GM12878 (cell line): ENCODE measurements around the gene FAM83G. TPM values are rescaled to one million over a fixed set of nuclear protein-coding genes. Genes with fewer than 3 reads are reported as not detected.

ENCODE experiments used
- ATAC-seq: fragments of 200-7000 bp; cut with Tn5 transposase; 3 replicates; pipeline ENCODE4 v1.9.1; 2020; ENCODE audit warnings: mild to moderate bottlenecking, moderate library complexity
- BruUV-seq: library from RNA; stranded (reverse); fragments of 400-500 nt; replicated peaks from 2 replicates; lab custom pipeline; 2021; lab: Mats Ljungman, UMichigan
- CTCF ChIA-PET: fragments of 300-600 bp; sonication (Branson Sonifier 250); formaldehyde crosslinking; extraction: SDS; loops from one replicate; lab custom pipeline; 2021; ENCODE audit warnings: inconsistent platforms; lab: Yijun Ruan, JAX
- POLR2A ChIA-PET: fragments of 350-600 bp; formaldehyde crosslinking; extraction: SDS; loops from one replicate; lab custom pipeline; 2021; ENCODE audit warnings: inconsistent platforms; lab: Charles Lee
- RAD21 ChIA-PET: fragments of 300-600 bp; sonication (Branson Sonifier 250); formaldehyde crosslinking; loops from one replicate; lab custom pipeline; 2023; ENCODE audit warnings: antibody characterized with exemption; ENCODE audit not compliant: unreplicated experiment; lab: Charles Lee
- SMC1A ChIA-PET: fragments of 300-600 bp; sonication (Branson Sonifier 250); formaldehyde crosslinking; loops from one replicate; lab custom pipeline; 2023; ENCODE audit not compliant: unreplicated experiment, uncharacterized antibody; lab: Charles Lee
- DNase-seq: peaks from one replicate; pipeline ENCODE4 v3.0.0-alpha.2; 2011; ENCODE audit warnings: low read depth, low spot score
- FAIRE-seq: peaks from 3 replicates; lab custom pipeline; 2011; peaks lifted over from hg19 to GRCh38; lab: Jason Lieb, UNC
- H2AFZ ChIP-seq: 2 replicates; pipeline ENCODE4 v1.6.0; 2011; ENCODE audit warnings: low read depth, low read length, control low read depth; ENCODE audit not compliant: control insufficient read depth
- H3K27ac ChIP-seq: 2 replicates; pipeline ENCODE4 v1.5.1; 2011; ENCODE audit warnings: control low read depth; ENCODE audit not compliant: control insufficient read depth, insufficient read depth
- H3K27me3 ChIP-seq, 2 experiments: replicated peaks in 1 of 2; 2 replicates each; pipeline versions ENCODE4 v1.6.0 to v1.6.1; 2011; ENCODE audit warnings: low read length in 1 of 2; ENCODE audit not compliant: control insufficient read depth in 2 of 2, insufficient read depth in 2 of 2
- H3K36me3 ChIP-seq, 2 experiments: 2 replicates each; pipeline ENCODE4 v1.5.1; 2011; ENCODE audit warnings: low read length in 1 of 2; ENCODE audit not compliant: control insufficient read depth in 2 of 2, insufficient read depth in 2 of 2
- H3K4me1 ChIP-seq: 2 replicates; pipeline ENCODE4 v1.6.1; 2011; ENCODE audit warnings: mild to moderate bottlenecking, low read length, moderate library complexity, mixed read lengths; ENCODE audit not compliant: control insufficient read depth, insufficient read depth
- H3K4me2 ChIP-seq: 2 replicates; pipeline ENCODE4 v1.6.0; 2011; ENCODE audit warnings: control low read depth; ENCODE audit not compliant: control insufficient read depth, insufficient read depth
- H3K4me3 ChIP-seq: fragments of 200-600 bp; sonication (generic); 2 replicates; pipeline ENCODE4 v1.5.1; 2016
- H3K79me2 ChIP-seq: 2 replicates; pipeline ENCODE4 v1.6.0; 2011; ENCODE audit warnings: low read length; ENCODE audit not compliant: control insufficient read depth, insufficient read depth
- H3K9ac ChIP-seq: 2 replicates; pipeline ENCODE4 v1.8.0; 2011; ENCODE audit warnings: low read length, control low read depth, mixed read lengths; ENCODE audit not compliant: control insufficient read depth, insufficient read depth
- H3K9me3 ChIP-seq: replicated peaks from 3 replicates; pipeline ENCODE4 v1.5.1; 2011; ENCODE audit warnings: mild to moderate bottlenecking, low read length; ENCODE audit not compliant: control insufficient read depth, insufficient read depth
- H4K20me1 ChIP-seq: 2 replicates; pipeline ENCODE4 v1.6.0; 2011; ENCODE audit not compliant: control insufficient read depth, insufficient read depth
- GABPA ChIP-seq: IDR thresholded peaks from 2 replicates; pipeline ENCODE4 v1.6.1; 2014; ENCODE audit warnings: antibody characterized with exemption, low read depth, mild to moderate bottlenecking, inconsistent platforms
- GATAD2B ChIP-seq: fragments of 450-650 bp; conservative IDR thresholded peaks from 2 replicates; pipeline ENCODE4 v1.6.1; 2017; ENCODE audit warnings: low read depth, mild to moderate bottlenecking, moderate library complexity
- HDAC2 ChIP-seq: fragments of 200-600 bp; sonication (generic); IDR thresholded peaks from 2 replicates; pipeline ENCODE4 v1.6.1; 2017
- IRF4 ChIP-seq: IDR thresholded peaks from 2 replicates; pipeline ENCODE4 v1.6.1; 2011; ENCODE audit warnings: low read depth, low read length
- PAX8 ChIP-seq: fragments of 450-650 bp; IDR thresholded peaks from 2 replicates; pipeline ENCODE4 v1.6.1; 2017; ENCODE audit warnings: mild to moderate bottlenecking, moderate library complexity
- RCOR1 ChIP-seq: conservative IDR thresholded peaks from 2 replicates; pipeline ENCODE4 v1.6.1; 2012; ENCODE audit warnings: low read depth, low read length, improper control_type of control experiment
- RFX5 ChIP-seq: IDR thresholded peaks from 2 replicates; pipeline ENCODE4 v1.6.1; 2011; ENCODE audit warnings: low read depth, low read length, improper control_type of control experiment
- SREBF2 ChIP-seq: IDR thresholded peaks from 2 replicates; pipeline ENCODE4 v1.6.1; 2012; ENCODE audit warnings: mild to moderate bottlenecking, low read length
- WGBS: methylation state at CpG from one replicate; pipeline ENCODE4 v1.1.6; 2016; ENCODE audit warnings: low lambda C conversion rate; ENCODE audit not compliant: insufficient replicate concordance, insufficient coverage; ENCODE audit errors: missing lambda C conversion rate; 5-methylcytosine and 5-hydroxymethylcytosine counted together
- in situ Hi-C: fragments of 300-500 bp; cut with MboI; formaldehyde crosslinking; loops from 9 replicates; pipeline ENCODE4 v1.14.3; 2018; ENCODE audit warnings: mixed read lengths
- intact Hi-C: fragments of 100-400 bp; cut with micrococcal nuclease; formaldehyde crosslinking; loops from one replicate; pipeline ENCODE4 v1.14.2; 2022; ENCODE audit not compliant: unreplicated experiment
- polyA plus RNA-seq, 11 experiments: library from polyadenylated mRNA; depleted of rRNA in 4 of 11; unstranded in 6 of 11; stranded (reverse) in 5 of 11; fragments of >200 nt; fragmentation: Nextera tagmentation in 4 of 11; fragmentation: Illumina TruSeq in 1 of 11; extraction: Ambion mirVana in 4 of 11; extraction: Trizol in 1 of 11; gene quantifications; 1 replicate in 1 of 11; 2 replicates in 10 of 11; pipeline versions ENCODE4 v1.2.1 to v1.2.3, GENCODE V29; 2011 to 2016; ENCODE audit warnings: inconsistent platforms in 2 of 11, missing spikeins in 2 of 11, low read depth in 1 of 11
- total RNA-seq, 4 experiments: library from RNA; depleted of rRNA in 3 of 4; stranded (reverse); fragments of >200 nt in 3 of 4; fragmentation: Illumina TruSeq in 1 of 4; extraction: Trizol in 1 of 4; gene quantifications; 2 replicates each; pipeline versions ENCODE4 v1.2.1 to v1.2.3, GENCODE V29; 2013 to 2021
- TF ChIP-seq, protein P1 (sequence below): IDR thresholded peaks from 2 replicates; pipeline ENCODE4 v1.6.1; 2011; ENCODE audit warnings: low read depth, mild to moderate bottlenecking, low read length, moderate library complexity, borderline replicate concordance; ENCODE audit errors: extremely low read depth
- TF ChIP-seq, protein P2 (sequence below): IDR thresholded peaks from 2 replicates; pipeline ENCODE4 v1.6.1; 2012; ENCODE audit warnings: improper control_type of control experiment, low read depth, low read length; ENCODE audit not compliant: insufficient replicate concordance
- TF ChIP-seq, protein P3 (sequence below): IDR thresholded peaks from 2 replicates; pipeline ENCODE4 v1.6.1; 2012; ENCODE audit warnings: mild to moderate bottlenecking, low read depth, low read length
- TF ChIP-seq, protein P4 (sequence below): fragments of 450-650 bp; IDR thresholded peaks from 2 replicates; pipeline ENCODE4 v1.6.1; 2017; ENCODE audit warnings: antibody characterized with exemption, mild to moderate bottlenecking, moderate library complexity

Gene FAM83G
- total and polyA plus RNA-seq, 10 of the 15 experiments (the other 5 are each of a cell fraction or from before 2014, with no cell fraction given), result 0.03 to 16.7 (median 6.5) TPM

DNA sequence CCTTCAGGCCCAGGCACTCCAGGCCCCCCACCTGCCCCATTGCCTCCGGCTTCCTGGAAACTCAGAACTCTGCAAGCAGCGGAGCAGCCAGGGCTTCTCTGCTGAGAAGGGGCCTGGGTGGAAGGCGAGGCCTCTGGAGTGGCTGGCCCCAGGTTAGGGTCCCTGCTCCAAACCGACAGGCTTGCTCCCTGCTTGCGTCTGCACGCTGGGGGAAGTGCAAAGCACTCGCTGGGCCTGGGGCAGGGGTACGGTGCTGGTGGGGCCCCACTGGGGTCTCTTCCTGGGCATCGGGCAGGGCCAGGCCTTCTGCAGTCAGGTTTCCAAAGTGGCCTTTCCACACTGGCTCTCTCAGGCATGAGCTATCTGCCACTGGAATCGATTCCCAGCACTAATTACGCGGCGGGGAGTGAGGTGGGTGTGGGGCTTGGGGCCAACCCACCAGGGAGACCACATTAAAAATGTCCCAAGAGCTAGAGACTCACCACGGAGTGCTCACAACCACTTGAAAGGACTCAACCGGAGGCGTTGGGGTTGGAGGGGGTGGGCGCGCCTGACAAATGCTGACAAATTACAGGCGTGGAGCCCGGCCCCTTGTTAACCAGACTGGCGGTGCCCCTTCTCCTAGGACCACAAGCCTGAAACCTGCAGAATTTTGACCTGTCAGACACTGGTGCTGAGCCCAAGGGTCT is 17.9 kb downstream of the FAM83G start:
- ChIA-PET SMC1A (interaction anchor here (0.6 kb wide), 1 partner anchor 25 kb away, joined by 3 read pairs; no protein-coding TSS in a partner anchor), RAD21 (no interaction called here), CTCF (no interaction called here), POLR2A (no interaction called here)
- no peak overlapping the region for H3K27ac ChIP-seq
- H3K9me3 ChIP-seq, result no peaks in the 10 kb centered on the region
- peaks cover 0 to 13% of the 10 kb centered on the region in 2 experiments; a peak in 3 of 4 replicates for H3K36me3 ChIP-seq
- intact Hi-C loops (no loop called here), in situ Hi-C loops (no loop called here)
- H3K4me1 ChIP-seq, result no peaks in the 10 kb centered on the region
- H2AFZ ChIP-seq, result no peak overlapping the region
- 87% methylated on average over 18 of the region's 21 CpGs for WGBS
- no TSS peak for BruUV-seq
- H3K9ac ChIP-seq, result no peak overlapping the region
- FAIRE-seq, result no peak
- H3K27me3 ChIP-seq, result no peaks in the 10 kb centered on the region
- no peak overlapping the region for H3K4me2 ChIP-seq
- no peak for DNase-seq
- no peak for ATAC-seq
- H4K20me1 ChIP-seq, result no peaks in the 10 kb centered on the region
- H3K79me2 ChIP-seq, result no peaks in the 10 kb centered on the region
- H3K4me3 ChIP-seq, result no peak overlapping the region
- TF ChIP-seq, protein P1, sequence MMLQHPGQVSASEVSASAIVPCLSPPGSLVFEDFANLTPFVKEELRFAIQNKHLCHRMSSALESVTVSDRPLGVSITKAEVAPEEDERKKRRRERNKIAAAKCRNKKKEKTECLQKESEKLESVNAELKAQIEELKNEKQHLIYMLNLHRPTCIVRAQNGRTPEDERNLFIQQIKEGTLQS, result no peak
- TF ChIP-seq, protein P2, sequence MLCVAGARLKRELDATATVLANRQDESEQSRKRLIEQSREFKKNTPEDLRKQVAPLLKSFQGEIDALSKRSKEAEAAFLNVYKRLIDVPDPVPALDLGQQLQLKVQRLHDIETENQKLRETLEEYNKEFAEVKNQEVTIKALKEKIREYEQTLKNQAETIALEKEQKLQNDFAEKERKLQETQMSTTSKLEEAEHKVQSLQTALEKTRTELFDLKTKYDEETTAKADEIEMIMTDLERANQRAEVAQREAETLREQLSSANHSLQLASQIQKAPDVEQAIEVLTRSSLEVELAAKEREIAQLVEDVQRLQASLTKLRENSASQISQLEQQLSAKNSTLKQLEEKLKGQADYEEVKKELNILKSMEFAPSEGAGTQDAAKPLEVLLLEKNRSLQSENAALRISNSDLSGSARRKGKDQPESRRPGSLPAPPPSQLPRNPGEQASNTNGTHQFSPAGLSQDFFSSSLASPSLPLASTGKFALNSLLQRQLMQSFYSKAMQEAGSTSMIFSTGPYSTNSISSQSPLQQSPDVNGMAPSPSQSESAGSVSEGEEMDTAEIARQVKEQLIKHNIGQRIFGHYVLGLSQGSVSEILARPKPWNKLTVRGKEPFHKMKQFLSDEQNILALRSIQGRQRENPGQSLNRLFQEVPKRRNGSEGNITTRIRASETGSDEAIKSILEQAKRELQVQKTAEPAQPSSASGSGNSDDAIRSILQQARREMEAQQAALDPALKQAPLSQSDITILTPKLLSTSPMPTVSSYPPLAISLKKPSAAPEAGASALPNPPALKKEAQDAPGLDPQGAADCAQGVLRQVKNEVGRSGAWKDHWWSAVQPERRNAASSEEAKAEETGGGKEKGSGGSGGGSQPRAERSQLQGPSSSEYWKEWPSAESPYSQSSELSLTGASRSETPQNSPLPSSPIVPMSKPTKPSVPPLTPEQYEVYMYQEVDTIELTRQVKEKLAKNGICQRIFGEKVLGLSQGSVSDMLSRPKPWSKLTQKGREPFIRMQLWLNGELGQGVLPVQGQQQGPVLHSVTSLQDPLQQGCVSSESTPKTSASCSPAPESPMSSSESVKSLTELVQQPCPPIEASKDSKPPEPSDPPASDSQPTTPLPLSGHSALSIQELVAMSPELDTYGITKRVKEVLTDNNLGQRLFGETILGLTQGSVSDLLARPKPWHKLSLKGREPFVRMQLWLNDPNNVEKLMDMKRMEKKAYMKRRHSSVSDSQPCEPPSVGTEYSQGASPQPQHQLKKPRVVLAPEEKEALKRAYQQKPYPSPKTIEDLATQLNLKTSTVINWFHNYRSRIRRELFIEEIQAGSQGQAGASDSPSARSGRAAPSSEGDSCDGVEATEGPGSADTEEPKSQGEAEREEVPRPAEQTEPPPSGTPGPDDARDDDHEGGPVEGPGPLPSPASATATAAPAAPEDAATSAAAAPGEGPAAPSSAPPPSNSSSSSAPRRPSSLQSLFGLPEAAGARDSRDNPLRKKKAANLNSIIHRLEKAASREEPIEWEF, result no peak
- TF ChIP-seq HDAC2 (no peak), GABPA (no peak), GATAD2B (no peak), RFX5 (no peak), SREBF2 (no peak), RCOR1 (no peak), IRF4 (no peak), PAX8 (no peak)
- TF ChIP-seq, protein P3, sequence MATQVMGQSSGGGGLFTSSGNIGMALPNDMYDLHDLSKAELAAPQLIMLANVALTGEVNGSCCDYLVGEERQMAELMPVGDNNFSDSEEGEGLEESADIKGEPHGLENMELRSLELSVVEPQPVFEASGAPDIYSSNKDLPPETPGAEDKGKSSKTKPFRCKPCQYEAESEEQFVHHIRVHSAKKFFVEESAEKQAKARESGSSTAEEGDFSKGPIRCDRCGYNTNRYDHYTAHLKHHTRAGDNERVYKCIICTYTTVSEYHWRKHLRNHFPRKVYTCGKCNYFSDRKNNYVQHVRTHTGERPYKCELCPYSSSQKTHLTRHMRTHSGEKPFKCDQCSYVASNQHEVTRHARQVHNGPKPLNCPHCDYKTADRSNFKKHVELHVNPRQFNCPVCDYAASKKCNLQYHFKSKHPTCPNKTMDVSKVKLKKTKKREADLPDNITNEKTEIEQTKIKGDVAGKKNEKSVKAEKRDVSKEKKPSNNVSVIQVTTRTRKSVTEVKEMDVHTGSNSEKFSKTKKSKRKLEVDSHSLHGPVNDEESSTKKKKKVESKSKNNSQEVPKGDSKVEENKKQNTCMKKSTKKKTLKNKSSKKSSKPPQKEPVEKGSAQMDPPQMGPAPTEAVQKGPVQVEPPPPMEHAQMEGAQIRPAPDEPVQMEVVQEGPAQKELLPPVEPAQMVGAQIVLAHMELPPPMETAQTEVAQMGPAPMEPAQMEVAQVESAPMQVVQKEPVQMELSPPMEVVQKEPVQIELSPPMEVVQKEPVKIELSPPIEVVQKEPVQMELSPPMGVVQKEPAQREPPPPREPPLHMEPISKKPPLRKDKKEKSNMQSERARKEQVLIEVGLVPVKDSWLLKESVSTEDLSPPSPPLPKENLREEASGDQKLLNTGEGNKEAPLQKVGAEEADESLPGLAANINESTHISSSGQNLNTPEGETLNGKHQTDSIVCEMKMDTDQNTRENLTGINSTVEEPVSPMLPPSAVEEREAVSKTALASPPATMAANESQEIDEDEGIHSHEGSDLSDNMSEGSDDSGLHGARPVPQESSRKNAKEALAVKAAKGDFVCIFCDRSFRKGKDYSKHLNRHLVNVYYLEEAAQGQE, result no peak
- TF ChIP-seq, protein P4, sequence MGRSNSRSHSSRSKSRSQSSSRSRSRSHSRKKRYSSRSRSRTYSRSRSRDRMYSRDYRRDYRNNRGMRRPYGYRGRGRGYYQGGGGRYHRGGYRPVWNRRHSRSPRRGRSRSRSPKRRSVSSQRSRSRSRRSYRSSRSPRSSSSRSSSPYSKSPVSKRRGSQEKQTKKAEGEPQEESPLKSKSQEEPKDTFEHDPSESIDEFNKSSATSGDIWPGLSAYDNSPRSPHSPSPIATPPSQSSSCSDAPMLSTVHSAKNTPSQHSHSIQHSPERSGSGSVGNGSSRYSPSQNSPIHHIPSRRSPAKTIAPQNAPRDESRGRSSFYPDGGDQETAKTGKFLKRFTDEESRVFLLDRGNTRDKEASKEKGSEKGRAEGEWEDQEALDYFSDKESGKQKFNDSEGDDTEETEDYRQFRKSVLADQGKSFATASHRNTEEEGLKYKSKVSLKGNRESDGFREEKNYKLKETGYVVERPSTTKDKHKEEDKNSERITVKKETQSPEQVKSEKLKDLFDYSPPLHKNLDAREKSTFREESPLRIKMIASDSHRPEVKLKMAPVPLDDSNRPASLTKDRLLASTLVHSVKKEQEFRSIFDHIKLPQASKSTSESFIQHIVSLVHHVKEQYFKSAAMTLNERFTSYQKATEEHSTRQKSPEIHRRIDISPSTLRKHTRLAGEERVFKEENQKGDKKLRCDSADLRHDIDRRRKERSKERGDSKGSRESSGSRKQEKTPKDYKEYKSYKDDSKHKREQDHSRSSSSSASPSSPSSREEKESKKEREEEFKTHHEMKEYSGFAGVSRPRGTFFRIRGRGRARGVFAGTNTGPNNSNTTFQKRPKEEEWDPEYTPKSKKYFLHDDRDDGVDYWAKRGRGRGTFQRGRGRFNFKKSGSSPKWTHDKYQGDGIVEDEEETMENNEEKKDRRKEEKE, result no peak
